ENCODE data around the gene SLC36A4. TPM values are rescaled to one million over a fixed set of nuclear protein-coding genes. Genes with fewer than 3 reads are reported as not detected.

SLC36A4 gene
- total RNA-seq, 1 experiment from 2014 or later, result 21.1 TPM

DNA sequence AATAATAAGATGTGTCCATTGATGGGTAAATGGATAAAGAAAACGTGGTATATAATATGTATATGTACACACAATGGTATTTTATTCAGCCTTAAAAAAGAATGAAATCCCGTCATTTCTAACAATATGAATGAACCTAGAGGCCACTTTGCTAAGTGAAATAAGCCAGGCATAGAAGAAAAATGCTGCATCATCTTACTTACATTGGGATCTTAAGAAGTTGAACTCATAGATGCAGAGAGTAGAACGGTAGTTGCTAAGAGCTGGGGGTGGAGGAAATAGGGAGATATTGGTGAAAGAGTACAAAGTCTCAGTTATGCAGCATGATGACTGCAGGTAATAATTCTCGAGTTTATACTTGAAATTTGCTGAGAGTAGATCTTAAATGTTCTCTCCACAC lies 14.3 kb upstream of the SLC36A4 start:
- BruUV-seq (replicated peaks), result no TSS peak
- ChIA-PET CTCF (interaction anchor here (1.0 kb wide), 1 partner anchor 14 kb away, joined by 3 read pairs; no protein-coding TSS in a partner anchor), POLR2A (interaction anchor here (1.1 kb wide), 1 partner anchor 9 kb away, joined by 3 read pairs; no protein-coding TSS in a partner anchor), RAD21 (ENCODE audit: low non-redundant PET in 1 of 2, low total read pairs in 2 of 2, uncharacterized antibody in 2 of 2, unreplicated experiment in 2 of 2) (no interaction called here)
- H3K9ac ChIP-seq (ENCODE audit: low read length), result no peak overlapping the region
- no peak overlapping the region for H2AFZ ChIP-seq (ENCODE audit: low read depth, low read length, poor library complexity, severe bottlenecking)
- no peaks in the 10 kb centered on the region for H3K9me3 ChIP-seq (ENCODE audit: control insufficient read depth in 1 of 2, insufficient read depth in 1 of 2, low read depth in 1 of 2, low read length in 2 of 2)
- no peak overlapping the region for H3K4me2 ChIP-seq (ENCODE audit: low read length)
- no peaks in the 10 kb centered on the region for H3K9me2 ChIP-seq (ENCODE audit: insufficient read depth)
- TF ChIP-seq SRF (IDR thresholded peaks at IDR 0.05; ENCODE audit: low read depth) (no peak), EZH2 (IDR thresholded peaks at IDR 0.05) (no peak), ZBTB33 (IDR thresholded peaks at IDR 0.05; ENCODE audit: extremely low read depth, insufficient replicate concordance, low read length) (no peak), REST (IDR thresholded peaks at IDR 0.05; ENCODE audit: low read depth) (no peak), POLR2AphosphoS5 (IDR thresholded peaks at IDR 0.05; ENCODE audit: low read depth, low read length) (no peak), SIN3A (IDR thresholded peaks at IDR 0.05; ENCODE audit: low read depth) (no peak), ELF1 (IDR thresholded peaks at IDR 0.05; ENCODE audit: borderline replicate concordance, low read depth) (no peak), ATF3 (IDR thresholded peaks at IDR 0.05) (no peak), POLR2A (IDR thresholded peaks at IDR 0.05; ENCODE audit: borderline replicate concordance, extremely low read depth, insufficient read depth, insufficient read length) (no peak), RAD21 (IDR thresholded peaks at IDR 0.05; ENCODE audit: low read depth) (no peak), MAX (IDR thresholded peaks at IDR 0.05) (no peak), FOSL1 (IDR thresholded peaks at IDR 0.05; ENCODE audit: low read depth) (no peak), ZFX (IDR thresholded peaks at IDR 0.05) (no peak), EGR1 (IDR thresholded peaks at IDR 0.05; ENCODE audit: low read depth) (no peak), TCF7L2 (IDR thresholded peaks at IDR 0.05; ENCODE audit: borderline replicate concordance, extremely low read depth, insufficient read depth, insufficient read length) (no peak), ZNF274 (IDR thresholded peaks at IDR 0.05; ENCODE audit: low read depth, low read length) (no peak), JUND (IDR thresholded peaks at IDR 0.05) (no peak), SP1 (IDR thresholded peaks at IDR 0.05; ENCODE audit: low read depth) (no peak), CEBPB (IDR thresholded peaks at IDR 0.05; ENCODE audit: low read depth) (no peak)
- TF ChIP-seq, protein P1, sequence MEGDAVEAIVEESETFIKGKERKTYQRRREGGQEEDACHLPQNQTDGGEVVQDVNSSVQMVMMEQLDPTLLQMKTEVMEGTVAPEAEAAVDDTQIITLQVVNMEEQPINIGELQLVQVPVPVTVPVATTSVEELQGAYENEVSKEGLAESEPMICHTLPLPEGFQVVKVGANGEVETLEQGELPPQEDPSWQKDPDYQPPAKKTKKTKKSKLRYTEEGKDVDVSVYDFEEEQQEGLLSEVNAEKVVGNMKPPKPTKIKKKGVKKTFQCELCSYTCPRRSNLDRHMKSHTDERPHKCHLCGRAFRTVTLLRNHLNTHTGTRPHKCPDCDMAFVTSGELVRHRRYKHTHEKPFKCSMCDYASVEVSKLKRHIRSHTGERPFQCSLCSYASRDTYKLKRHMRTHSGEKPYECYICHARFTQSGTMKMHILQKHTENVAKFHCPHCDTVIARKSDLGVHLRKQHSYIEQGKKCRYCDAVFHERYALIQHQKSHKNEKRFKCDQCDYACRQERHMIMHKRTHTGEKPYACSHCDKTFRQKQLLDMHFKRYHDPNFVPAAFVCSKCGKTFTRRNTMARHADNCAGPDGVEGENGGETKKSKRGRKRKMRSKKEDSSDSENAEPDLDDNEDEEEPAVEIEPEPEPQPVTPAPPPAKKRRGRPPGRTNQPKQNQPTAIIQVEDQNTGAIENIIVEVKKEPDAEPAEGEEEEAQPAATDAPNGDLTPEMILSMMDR (IDR thresholded peaks at IDR 0.05 in 2 of 3, conservative IDR thresholded peaks at IDR 0.05 in 1 of 3; ENCODE audit: borderline replicate concordance in 1 of 3, insufficient read depth in 1 of 3, low read depth in 2 of 3, low read length in 2 of 3), result no peak
- no peaks in the 10 kb centered on the region for H4K20me1 ChIP-seq (ENCODE audit: insufficient read depth)
- no peaks in the 10 kb centered on the region for H3K36me3 ChIP-seq (ENCODE audit: control insufficient read depth in 1 of 2, insufficient read depth in 2 of 2, low read length in 2 of 2)
- intact Hi-C loops (cut with micrococcal nuclease), result no loop called here
- H3K27me3 ChIP-seq (ENCODE audit: insufficient read depth, low read length), result no peaks in the 10 kb centered on the region; the same call in 1 of the 2 replicates
- H3K4me1 ChIP-seq (ENCODE audit: control insufficient read depth in 1 of 2, insufficient read depth in 2 of 2, low read length in 2 of 2), result no peaks in the 10 kb centered on the region
- no peak overlapping the region for H3K4me3 ChIP-seq (replicated peaks in 1 of 2; ENCODE audit: low read depth in 1 of 2, low read length in 2 of 2)
- H3K79me2 ChIP-seq (ENCODE audit: insufficient read depth, low read length), result no peaks in the 10 kb centered on the region
- ATAC-seq, result no peak
- DNase-seq (ENCODE audit: low read depth, low spot score), result no peak
- no peak overlapping the region for H3K27ac ChIP-seq (ENCODE audit: low read depth, low read length)
